ENCODE results near the gene MTNR1A. TPM values are rescaled to one million over a fixed set of nuclear protein-coding genes. Genes with fewer than 3 reads are reported as not detected.
A peak's percentile ranks its signal among the peaks of the same experiment; 100 is the strongest.

MTNR1A gene
- total and polyA plus RNA-seq, 7 donors: 1.6 to 3.1 TPM; not detected in 5

- DNase-seq: no peak
- Histone ChIP-seq H3K27me3 (no peaks in the 10 kb centered on the region), H3K27ac (no peak overlapping the region), H3K4me3 (peak overlapping the region in 3 of 4 donors; percentile 20 to 29 (median 28)), H3K4me1 (peaks cover 0 to 11% (median 5%) of the 10 kb centered on the region in 4 donors), H3K36me3 (no peaks in the 10 kb centered on the region), H3K9me3 (no peaks in the 10 kb centered on the region)
- 10 to 45% methylated on average over 23 of the region's 23 CpGs for WGBS, 2 donors
- TF ChIP-seq EP300 (IDR thresholded peaks at IDR 0.05) (no peak), POLR2AphosphoS5 (IDR thresholded peaks at IDR 0.05) (no peak), CTCF (IDR thresholded peaks at IDR 0.05) (no peak), POLR2A (IDR thresholded peaks at IDR 0.05) (no peak)
- intact Hi-C loops (cut with DNase I): no loop called here
Observed at GRCh38 chr4:186570193-186570996, 15.0 kb upstream of the MTNR1A start.

GRCh38 chr4:186569533-186570192 lies 14.3 kb upstream of the MTNR1A start:
- no peak for DNase-seq
- Histone ChIP-seq H3K27me3 (no peaks in the 10 kb centered on the region), H3K4me3 (peak overlapping the region in 3 of 4 donors; percentile 20 to 29 (median 28)), H3K36me3 (no peaks in the 10 kb centered on the region), H3K9me3 (no peaks in the 10 kb centered on the region), H3K27ac (no peak overlapping the region), H3K4me1 (peaks cover 0 to 11% (median 5%) of the 10 kb centered on the region in 4 donors)
- TF ChIP-seq POLR2A (IDR thresholded peaks at IDR 0.05) (no peak), CTCF (IDR thresholded peaks at IDR 0.05) (no peak), EP300 (IDR thresholded peaks at IDR 0.05) (no peak), POLR2AphosphoS5 (IDR thresholded peaks at IDR 0.05) (no peak)
- 17 to 53% methylated on average over 10 of the region's 10 CpGs for WGBS, 2 donors
- intact Hi-C loops (cut with DNase I): no loop called here

GRCh38 chr4:186566068-186566467 lies 10.7 kb upstream of the MTNR1A start:
- no peaks in the 10 kb centered on the region for H3K36me3 ChIP-seq
- DNase-seq: no peak
- H3K4me3 ChIP-seq: no peak overlapping the region
- intact Hi-C loops (cut with DNase I): no loop called here
- 80 to 85% methylated on average over 7 of the region's 7 CpGs for WGBS, 2 donors
- H3K4me1 ChIP-seq: peaks cover 0 to 11% (median 5%) of the 10 kb centered on the region in 4 donors
- no peaks in the 10 kb centered on the region for H3K9me3 ChIP-seq
- no peaks in the 10 kb centered on the region for H3K27me3 ChIP-seq
- no peak for TF ChIP-seq POLR2AphosphoS5 (IDR thresholded peaks at IDR 0.05)
- no peak overlapping the region for H3K27ac ChIP-seq

GRCh38 chr4:186563761-186564160 lies 8.4 kb upstream of the MTNR1A start:
- Histone ChIP-seq H3K4me3 (no peak overlapping the region), H3K27me3 (no peaks in the 10 kb centered on the region), H3K27ac (no peak overlapping the region), H3K9me3 (peaks cover 0 to 4% (median under 1%) of the 10 kb centered on the region in 4 donors), H3K36me3 (no peaks in the 10 kb centered on the region), H3K4me1 (no peaks in the 10 kb centered on the region)
- intact Hi-C loops (cut with DNase I): no loop called here
- 77 to 82% methylated on average over 11 of the region's 11 CpGs for WGBS, 2 donors
- no peak for DNase-seq
- no peak for TF ChIP-seq CTCF (IDR thresholded peaks at IDR 0.05)
- no peak for TF ChIP-seq EP300 (IDR thresholded peaks at IDR 0.05)
- TF ChIP-seq POLR2AphosphoS5 (IDR thresholded peaks at IDR 0.05): no peak
- TF ChIP-seq POLR2A (IDR thresholded peaks at IDR 0.05): no peak

GRCh38 chr4:186561748-186562147 lies 6.4 kb upstream of the MTNR1A start:
- WGBS, 2 donors: 90 to 94% methylated on average over 1 of the region's 1 CpG
- intact Hi-C loops (cut with DNase I): no loop called here
- Histone ChIP-seq H3K27me3 (no peaks in the 10 kb centered on the region), H3K4me3 (no peak overlapping the region), H3K36me3 (no peaks in the 10 kb centered on the region), H3K27ac (no peak overlapping the region), H3K4me1 (no peaks in the 10 kb centered on the region), H3K9me3 (peaks cover 0 to 4% (median under 1%) of the 10 kb centered on the region in 4 donors)
- TF ChIP-seq CTCF (IDR thresholded peaks at IDR 0.05): no peak
- no peak for TF ChIP-seq POLR2AphosphoS5 (IDR thresholded peaks at IDR 0.05)
- no peak for TF ChIP-seq EP300 (IDR thresholded peaks at IDR 0.05)
- TF ChIP-seq POLR2A (IDR thresholded peaks at IDR 0.05): no peak
- DNase-seq: no peak

Measured in sigmoid colon (tissue), 7 donors.